MM.1S (cell line): Measurements from ENCODE around the gene FBXO45.

Source experiments
- DNase-seq: peaks from one replicate; pipeline ENCODE4 v3.0.0-alpha.2; 2015
- H2AFZ ChIP-seq: fragments of 300-600 bp; sonication (generic); 2 replicates; pipeline ENCODE4 v1.6.0; 2016; ENCODE audit warnings: antibody characterized with exemption, low read length
- H3F3A ChIP-seq: fragments of 300-600 bp; sonication (generic); 2 replicates; pipeline ENCODE4 v1.6.1; 2016; ENCODE audit warnings: mild to moderate bottlenecking, antibody characterized with exemption, low read length, moderate library complexity, mixed read lengths; ENCODE audit not compliant: insufficient read depth
- H3K27ac ChIP-seq: fragments of 300-600 bp; sonication (generic); 2 replicates; pipeline ENCODE4 v1.5.1; 2016; ENCODE audit warnings: mild to moderate bottlenecking, low read length
- H3K27me3 ChIP-seq: fragments of 300-600 bp; sonication (generic); replicated peaks from 2 replicates; pipeline ENCODE4 v1.6.0; 2016; ENCODE audit warnings: low read length; ENCODE audit not compliant: insufficient read depth
- H3K36me3 ChIP-seq: fragments of 300-600 bp; sonication (generic); replicated peaks from 2 replicates; pipeline ENCODE4 v1.6.1; 2016; ENCODE audit warnings: mild to moderate bottlenecking, low read length, mixed read lengths; ENCODE audit not compliant: insufficient read depth
- H3K4me1 ChIP-seq: fragments of 300-600 bp; sonication (generic); 2 replicates; pipeline ENCODE4 v1.6.1; 2016; ENCODE audit warnings: low read length, mixed read lengths
- H3K4me2 ChIP-seq: fragments of 300-600 bp; sonication (generic); 2 replicates; pipeline ENCODE4 v1.6.0; 2016; ENCODE audit warnings: low read depth, low read length
- H3K4me3 ChIP-seq: fragments of 300-600 bp; sonication (generic); 2 replicates; pipeline ENCODE4 v1.5.1; 2016; ENCODE audit warnings: low read length, mixed read lengths
- H3K79me2 ChIP-seq: fragments of 300-600 bp; sonication (generic); 2 replicates; pipeline ENCODE4 v1.6.1; 2016; ENCODE audit warnings: mixed run types, low read length, mixed read lengths
- H3K9ac ChIP-seq: fragments of 300-600 bp; sonication (generic); 2 replicates; pipeline ENCODE4 v1.6.1; 2016; ENCODE audit warnings: low read length, mixed read lengths
- H3K9me2 ChIP-seq: fragments of 300-600 bp; sonication (generic); replicated peaks from 2 replicates; pipeline ENCODE4 v1.6.1; 2016; ENCODE audit warnings: mild to moderate bottlenecking, low read length, mixed read lengths; ENCODE audit not compliant: insufficient read depth
- H3K9me3 ChIP-seq: fragments of 300-600 bp; sonication (generic); replicated peaks from 2 replicates; pipeline ENCODE4 v1.6.1; 2016; ENCODE audit warnings: mild to moderate bottlenecking, low read length, mixed read lengths; ENCODE audit not compliant: insufficient read depth
- H4K20me1 ChIP-seq: fragments of 300-600 bp; sonication (generic); 2 replicates; pipeline ENCODE4 v1.6.1; 2016; ENCODE audit warnings: mild to moderate bottlenecking, low read length, moderate library complexity, mixed read lengths; ENCODE audit not compliant: insufficient read depth
- EZH2 ChIP-seq: fragments of 300-600 bp; sonication (generic); optimal IDR thresholded peaks from 2 replicates; pipeline ENCODE3; 2017; ENCODE audit warnings: low read depth, mild to moderate bottlenecking, antibody characterized with exemption, low read length, mixed read lengths
- EZH2phosphoT487 ChIP-seq: fragments of 300-600 bp; sonication (generic); IDR thresholded peaks from 2 replicates; pipeline ENCODE4 v1.6.1; 2018; ENCODE audit warnings: antibody characterized with exemption, low read length
- TF ChIP-seq, protein P1 (sequence below): fragments of 300-600 bp; sonication (generic); IDR thresholded peaks from 2 replicates; pipeline ENCODE4 v1.5.1; 2016; ENCODE audit warnings: antibody characterized with exemption, low read length, mixed read lengths

The FBXO45 gene

GRCh38 chr3:196604548-196604947 lies 36.1 kb downstream of the FBXO45 start:
- DNase-seq: no peak

DNA sequence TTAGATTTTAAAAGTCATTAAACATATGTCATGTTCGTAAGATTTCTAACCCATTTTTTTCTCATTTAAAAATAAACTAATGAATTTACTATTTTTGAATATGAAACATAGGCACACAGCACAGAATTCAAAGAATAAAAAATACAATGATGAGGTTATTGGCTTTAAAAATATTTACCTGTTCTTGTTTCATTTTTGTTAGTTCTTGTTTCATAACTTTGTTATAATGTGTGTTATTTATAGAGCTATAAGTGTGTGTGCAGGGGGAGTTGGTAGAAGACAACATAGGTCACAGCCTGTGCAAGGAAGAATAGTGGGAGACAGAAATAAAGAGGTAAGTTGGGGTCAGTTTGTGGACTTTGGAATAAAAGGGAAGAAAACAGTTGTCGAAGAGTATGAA lies 40.2 kb downstream of the FBXO45 start:
- H3F3A ChIP-seq: 0 out of 2 replicates have a peak, but pooled peaks cover 3% of the 10 kb centered on the region
- DNase-seq: no peak
- H3K27me3 ChIP-seq: no peaks in the 10 kb centered on the region
- no peaks in the 10 kb centered on the region for H3K9me2 ChIP-seq
- no peak overlapping the region for H3K4me2 ChIP-seq
- H3K9ac ChIP-seq: no peak overlapping the region
- peak overlapping the region; percentile 14; the same call in 1 of the 2 replicates for H2AFZ ChIP-seq
- H3K79me2 ChIP-seq: no peaks in the 10 kb centered on the region
- no peaks in the 10 kb centered on the region for H3K36me3 ChIP-seq
- H4K20me1 ChIP-seq: no peaks in the 10 kb centered on the region
- peaks cover 11% of the 10 kb centered on the region for H3K4me1 ChIP-seq
- no peak overlapping the region for H3K4me3 ChIP-seq
- H3K27ac ChIP-seq: no peak overlapping the region
- TF ChIP-seq, protein P1, sequence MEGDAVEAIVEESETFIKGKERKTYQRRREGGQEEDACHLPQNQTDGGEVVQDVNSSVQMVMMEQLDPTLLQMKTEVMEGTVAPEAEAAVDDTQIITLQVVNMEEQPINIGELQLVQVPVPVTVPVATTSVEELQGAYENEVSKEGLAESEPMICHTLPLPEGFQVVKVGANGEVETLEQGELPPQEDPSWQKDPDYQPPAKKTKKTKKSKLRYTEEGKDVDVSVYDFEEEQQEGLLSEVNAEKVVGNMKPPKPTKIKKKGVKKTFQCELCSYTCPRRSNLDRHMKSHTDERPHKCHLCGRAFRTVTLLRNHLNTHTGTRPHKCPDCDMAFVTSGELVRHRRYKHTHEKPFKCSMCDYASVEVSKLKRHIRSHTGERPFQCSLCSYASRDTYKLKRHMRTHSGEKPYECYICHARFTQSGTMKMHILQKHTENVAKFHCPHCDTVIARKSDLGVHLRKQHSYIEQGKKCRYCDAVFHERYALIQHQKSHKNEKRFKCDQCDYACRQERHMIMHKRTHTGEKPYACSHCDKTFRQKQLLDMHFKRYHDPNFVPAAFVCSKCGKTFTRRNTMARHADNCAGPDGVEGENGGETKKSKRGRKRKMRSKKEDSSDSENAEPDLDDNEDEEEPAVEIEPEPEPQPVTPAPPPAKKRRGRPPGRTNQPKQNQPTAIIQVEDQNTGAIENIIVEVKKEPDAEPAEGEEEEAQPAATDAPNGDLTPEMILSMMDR: no peak
- TF ChIP-seq EZH2phosphoT487 (no peak), EZH2 (no peak)
- H3K9me3 ChIP-seq: no peaks in the 10 kb centered on the region

More at GRCh38 chr3:196604548-196604947, 36.1 kb downstream of the FBXO45 start:
- Histone ChIP-seq H3K36me3 (no peaks in the 10 kb centered on the region), H3K4me2 (no peak overlapping the region), H4K20me1 (no peaks in the 10 kb centered on the region), H3K27ac (no peak overlapping the region), H3K4me1 (peaks cover 7% of the 10 kb centered on the region), H3K27me3 (no peaks in the 10 kb centered on the region), H3F3A (no peaks in the 10 kb centered on the region), H3K9ac (no peak overlapping the region), H3K4me3 (no peak overlapping the region), H3K79me2 (no peaks in the 10 kb centered on the region), H2AFZ (no peak overlapping the region), H3K9me2 (no peaks in the 10 kb centered on the region), H3K9me3 (no peaks in the 10 kb centered on the region)
- no peak for TF ChIP-seq EZH2phosphoT487
- TF ChIP-seq EZH2: no peak
- TF ChIP-seq, protein P1: no peak

DNA sequence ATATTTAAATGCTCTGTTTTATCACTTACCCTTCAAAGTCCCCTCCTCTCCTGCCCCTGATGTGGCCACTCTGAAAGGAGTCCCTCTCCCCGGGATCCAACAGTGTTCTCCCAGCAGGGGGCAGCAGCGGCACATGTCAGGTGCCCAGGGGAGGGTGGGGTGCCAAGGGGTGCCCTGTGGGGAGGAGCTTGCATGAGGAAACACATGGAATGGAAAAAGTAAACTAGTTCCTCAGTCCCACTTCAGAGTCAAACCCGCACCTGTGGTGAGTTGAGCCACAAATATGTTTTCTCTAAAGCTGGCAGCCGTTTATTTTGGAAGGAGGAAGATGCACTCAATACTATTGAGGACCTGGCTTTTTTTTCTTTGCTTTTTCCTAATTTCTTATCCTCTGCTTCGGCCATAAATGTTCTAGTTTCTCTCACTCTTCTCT lies 40.9 kb downstream of the FBXO45 start:
- peak overlapping the region; percentile 54 for H2AFZ ChIP-seq
- H3K79me2 ChIP-seq: no peaks in the 10 kb centered on the region
- H3K36me3 ChIP-seq: no peaks in the 10 kb centered on the region
- peak overlapping the region; percentile 44 for H3K4me2 ChIP-seq
- peak overlapping the region; percentile 5; the same call in 1 of the 2 replicates for H3K4me3 ChIP-seq
- H3F3A ChIP-seq: 0 out of 2 replicates have a peak, but pooled peaks cover 3% of the 10 kb centered on the region
- no peak overlapping the region; the same call in 1 of the 2 replicates for H3K9ac ChIP-seq
- H3K9me2 ChIP-seq: no peaks in the 10 kb centered on the region
- H3K4me1 ChIP-seq: peaks cover 11% of the 10 kb centered on the region
- no peaks in the 10 kb centered on the region for H3K27me3 ChIP-seq
- no peak overlapping the region for H3K27ac ChIP-seq
- H3K9me3 ChIP-seq: no peaks in the 10 kb centered on the region
- DNase-seq: peak; percentile 91
- no peaks in the 10 kb centered on the region for H4K20me1 ChIP-seq
- TF ChIP-seq, protein P1: peak; percentile 100
- no peak for TF ChIP-seq EZH2phosphoT487
